Renal cortical epithelial cell (primary cell): ENCODE measurements around the gene VPS41. TPM values are rescaled to one million over a fixed set of nuclear protein-coding genes. Genes with fewer than 3 reads are reported as not detected.
"Not testable (repeated sequence)": the region's sequence is repeated elsewhere in the genome, so short reads cannot be mapped to it uniquely, and the experiment has no call there.

Experiments
- DNase-seq: peaks from one replicate; pipeline ENCODE4 v3.0.0-alpha.2; 2011; ENCODE audit warnings: low read depth
- total RNA-seq: library from RNA; depleted of rRNA; stranded (reverse); fragments of >200 nt; gene quantifications from 2 replicates; pipeline ENCODE4 v1.2.3, GENCODE V29; 2014

Gene VPS41
- 74.3 and 164 TPM in 2 replicates for total RNA-seq

DNA sequence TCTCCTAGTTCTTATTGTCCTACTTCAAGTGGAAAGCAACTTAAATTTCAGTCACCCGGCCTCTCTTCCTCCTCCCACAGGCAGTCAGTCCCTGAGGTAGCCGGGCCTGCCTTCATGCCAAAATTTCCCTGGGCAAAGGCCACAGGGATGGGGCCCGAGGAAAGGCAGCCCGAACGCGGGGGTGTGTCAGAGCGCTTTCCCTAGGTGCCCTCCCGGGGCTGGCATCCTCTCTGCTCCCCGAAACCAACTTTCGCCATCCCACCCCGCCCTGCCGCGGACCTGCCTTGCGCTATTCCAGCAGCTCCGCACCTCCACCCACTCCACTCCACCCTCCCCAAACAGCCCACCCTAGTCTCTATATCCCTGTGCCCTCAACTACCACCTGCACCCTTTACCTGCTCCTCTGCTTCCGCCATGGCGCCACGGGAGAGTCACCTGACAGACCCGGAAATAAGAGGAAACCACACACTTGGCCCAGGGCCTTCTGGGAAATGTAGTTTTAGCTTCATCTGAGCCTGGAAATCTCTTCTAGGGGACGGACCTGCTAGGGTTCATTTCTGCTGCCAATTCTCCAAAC is at the start of gene VPS41:
VPS41 (minus strand) TSS at position 433 of the 577 bp plus-strand sequence; CDS start at position 416, 17 bp downstream.
- peak; percentile 72 for DNase-seq

GRCh38 chr7:38955892-38956291 is 46.9 kb upstream of the VPS41 start:
- no peak for DNase-seq

- DNase-seq = no peak
Measured at GRCh38 chr7:38953971-38954370, 45.0 kb upstream of the VPS41 start.

DNA sequence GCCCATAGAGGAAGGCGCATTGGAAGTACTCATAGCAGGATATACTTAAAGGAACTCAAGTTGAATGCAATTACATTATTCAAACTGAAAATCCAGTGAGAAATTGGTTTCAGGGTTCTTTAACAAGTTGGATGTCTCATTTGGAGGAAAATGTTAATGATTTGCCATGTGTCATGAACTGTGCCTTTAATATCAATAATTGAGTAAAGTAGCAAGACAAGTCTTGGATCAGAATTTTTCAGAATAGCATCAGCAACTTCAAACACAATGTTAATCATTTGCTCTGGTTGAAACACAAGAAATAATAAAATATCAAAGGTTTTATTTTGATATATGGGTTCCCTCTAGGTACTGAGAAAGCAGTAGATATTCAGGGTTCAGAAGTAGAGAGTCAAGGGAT is 44.2 kb upstream of the VPS41 start:
- peak; percentile 24 for DNase-seq

DNA sequence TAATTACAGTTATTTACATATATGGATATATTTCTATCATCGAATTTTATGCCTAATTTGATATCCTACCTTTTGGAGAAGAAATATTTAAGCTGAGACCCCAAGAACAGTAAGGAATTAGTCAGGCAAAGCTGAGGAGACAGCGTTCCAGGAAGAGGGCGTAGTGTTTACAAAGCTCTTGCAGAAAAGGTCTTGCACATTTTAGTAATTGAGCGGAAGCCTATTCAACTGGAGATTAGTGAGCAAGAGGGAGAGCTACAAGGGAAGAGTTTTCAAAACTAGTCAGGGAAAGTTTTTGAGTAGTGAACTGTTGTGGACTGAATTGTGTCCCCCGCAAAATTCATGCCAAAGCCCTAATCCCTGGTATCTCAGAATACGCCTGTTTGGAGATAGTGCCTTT is 42.2 kb upstream of the VPS41 start:
- DNase-seq = no peak

DNA sequence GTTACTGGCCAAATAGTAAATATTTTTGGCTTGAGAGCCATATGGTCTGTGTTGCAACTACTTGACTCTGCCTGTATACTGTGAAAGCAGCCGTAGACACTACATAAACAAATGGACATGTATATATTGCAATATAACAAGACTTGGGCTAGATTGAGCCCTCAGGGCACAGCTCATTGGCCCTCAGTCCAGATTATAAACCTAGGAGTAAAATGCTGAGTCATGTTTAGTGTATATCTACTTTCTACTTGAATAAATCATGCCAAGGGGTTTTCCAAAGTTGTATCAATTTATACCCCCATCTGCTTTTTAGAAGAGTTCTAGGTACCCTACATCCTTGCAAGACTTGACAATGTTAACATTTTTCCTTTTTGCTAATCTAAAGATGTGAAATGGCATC is 41.3 kb upstream of the VPS41 start:
- no peak for DNase-seq

DNA sequence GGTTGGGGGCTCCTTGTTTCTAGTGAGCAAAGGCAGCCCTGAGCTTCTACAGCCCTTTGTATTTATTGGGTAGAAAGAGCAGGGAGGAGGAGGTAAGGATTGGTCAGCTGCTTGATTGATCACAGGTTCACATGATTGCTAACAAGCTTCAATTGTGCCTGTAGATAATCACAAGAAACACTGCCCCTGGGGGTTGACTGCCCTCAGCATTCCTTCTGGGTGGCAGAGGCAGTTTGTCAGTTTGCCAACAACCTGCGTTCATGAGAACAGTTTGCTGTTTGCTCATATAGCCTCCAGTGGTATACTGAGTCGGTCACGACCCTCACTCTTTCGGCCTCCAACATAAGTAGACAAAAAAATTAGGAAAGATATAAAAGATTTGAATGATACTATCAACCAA is 38.5 kb upstream of the VPS41 start:
- DNase-seq = not testable (repeated sequence)

- no peak for DNase-seq
Measured at GRCh38 chr7:38942431-38943051, 33.5 kb upstream of the VPS41 start.

GRCh38 chr7:38940774-38941173 is 31.8 kb upstream of the VPS41 start:
- no peak for DNase-seq

DNA sequence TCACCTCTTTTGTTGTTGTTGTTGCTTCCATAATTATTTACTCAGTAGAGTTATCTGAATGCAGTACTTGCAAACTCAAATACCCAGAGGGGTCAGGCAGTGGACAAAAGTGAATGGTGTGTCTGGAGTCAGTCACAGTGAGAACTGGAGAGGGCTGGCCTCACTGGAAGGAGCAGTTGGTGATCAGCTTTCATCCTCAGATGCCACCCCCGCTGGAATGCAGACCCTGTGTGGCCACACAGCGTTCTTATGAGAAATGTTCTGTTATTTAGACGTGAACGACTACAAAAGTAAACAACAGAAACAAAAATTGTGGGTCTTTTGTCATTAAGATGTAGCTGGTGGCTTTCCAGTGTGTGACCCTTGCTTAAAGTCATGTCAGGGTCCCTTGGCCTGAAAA is 29.6 kb upstream of the VPS41 start:
- no peak for DNase-seq

- DNase-seq = no peak
Measured at GRCh38 chr7:38938001-38938485, 29.1 kb upstream of the VPS41 start.

- no peak for DNase-seq
Measured at GRCh38 chr7:38936641-38937040, 27.6 kb upstream of the VPS41 start.

GRCh38 chr7:38934536-38934935 is 25.5 kb upstream of the VPS41 start:
- DNase-seq = peak; percentile 32

DNA sequence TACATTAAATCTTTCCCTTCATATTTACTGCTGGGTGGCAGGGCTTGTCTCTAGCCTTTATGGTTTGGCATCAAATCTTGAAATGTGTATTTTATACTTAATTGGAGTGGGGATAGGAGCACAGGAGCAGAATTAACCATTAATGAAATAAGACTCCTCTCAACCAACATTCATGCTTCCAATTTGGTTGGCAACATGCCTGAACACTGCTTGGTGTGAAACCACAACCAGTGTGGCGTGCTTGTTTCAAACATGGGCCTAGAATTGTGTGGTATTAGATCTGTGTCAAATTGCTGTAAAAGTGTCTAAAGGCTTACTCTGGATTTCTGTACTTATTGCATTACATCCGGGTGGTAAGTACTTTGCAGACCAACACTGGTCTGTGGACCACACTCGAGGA is 25.1 kb upstream of the VPS41 start:
- DNase-seq = peak; percentile 56

GRCh38 chr7:38932509-38933168 is 23.6 kb upstream of the VPS41 start:
- peak; percentile 48 for DNase-seq

DNA sequence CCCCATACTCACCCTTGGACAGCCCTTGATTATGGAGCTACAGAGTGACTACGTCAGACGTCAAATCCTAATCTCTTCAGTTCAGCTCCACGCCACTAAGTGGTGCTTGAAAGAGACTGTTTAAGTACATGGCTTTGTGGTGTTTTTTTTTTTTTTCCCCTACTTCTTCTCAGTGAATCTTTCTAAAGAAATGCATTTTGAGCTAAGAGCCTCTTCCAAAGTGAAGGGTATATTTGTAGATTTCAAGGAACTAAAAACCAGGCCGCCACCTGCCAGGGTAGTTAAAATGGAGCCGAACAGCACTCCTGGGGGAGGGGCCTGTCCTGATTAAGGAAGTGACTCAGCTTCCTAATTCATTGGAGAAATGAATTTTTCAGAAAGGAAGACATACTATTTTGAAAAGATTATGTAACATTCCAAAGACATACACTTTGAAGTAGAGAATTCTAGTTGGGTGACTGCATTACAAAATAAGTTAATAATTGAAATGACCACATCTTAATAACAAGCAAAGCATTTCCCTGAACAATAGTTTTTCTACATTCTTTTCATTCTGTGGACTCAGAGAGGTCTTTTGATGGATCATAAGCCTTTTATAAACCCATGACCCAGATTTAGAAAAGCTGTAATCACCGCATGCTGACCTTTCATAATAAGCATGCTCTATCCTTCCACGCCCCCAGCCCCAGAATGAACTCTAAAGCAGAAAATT is 20.6 kb upstream of the VPS41 start:
- peak; percentile 99 for DNase-seq

GRCh38 chr7:38928506-38928905 is 19.5 kb upstream of the VPS41 start:
- DNase-seq = no peak

GRCh38 chr7:38927751-38928150 is 18.8 kb upstream of the VPS41 start:
- no peak for DNase-seq

DNA sequence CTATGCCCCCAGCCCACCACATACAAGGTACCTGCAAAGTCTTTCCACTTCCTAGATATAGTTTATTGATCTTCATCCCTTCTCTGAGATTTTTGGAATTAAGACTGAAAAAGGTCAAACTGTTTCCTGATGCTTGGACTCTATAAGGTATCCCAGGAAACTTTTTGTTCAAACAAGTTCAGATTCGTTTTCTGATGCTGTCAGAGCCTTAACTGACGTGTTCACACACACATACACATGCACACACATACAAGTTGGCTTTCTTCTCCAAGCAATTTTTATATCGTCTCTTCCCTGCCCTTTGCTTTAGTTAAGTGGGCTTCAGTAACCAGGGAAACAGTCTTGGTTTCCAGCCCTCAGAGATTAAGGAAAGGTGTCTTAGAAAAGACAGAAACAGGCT is 11.7 kb upstream of the VPS41 start:
- no peak for DNase-seq

DNA sequence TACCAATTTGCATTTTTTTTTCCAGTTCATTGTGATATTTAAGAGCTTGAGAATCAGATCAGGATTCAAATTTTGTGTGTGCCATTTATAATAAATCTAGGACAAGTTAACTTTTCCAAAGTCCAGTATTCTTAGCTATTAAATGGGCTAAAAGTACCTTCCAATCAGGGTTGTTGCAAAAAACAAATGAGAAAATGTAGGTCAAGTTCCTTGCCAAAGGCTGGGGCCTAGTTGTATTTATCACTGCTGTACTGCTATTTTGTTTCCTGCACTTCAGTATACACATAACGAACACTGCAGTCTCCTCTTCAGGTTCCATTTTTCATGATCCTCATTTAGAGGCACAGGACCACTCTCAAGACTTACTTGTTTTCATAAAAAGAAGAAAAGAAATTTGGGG is 7.4 kb upstream of the VPS41 start:
- DNase-seq = no peak

DNA sequence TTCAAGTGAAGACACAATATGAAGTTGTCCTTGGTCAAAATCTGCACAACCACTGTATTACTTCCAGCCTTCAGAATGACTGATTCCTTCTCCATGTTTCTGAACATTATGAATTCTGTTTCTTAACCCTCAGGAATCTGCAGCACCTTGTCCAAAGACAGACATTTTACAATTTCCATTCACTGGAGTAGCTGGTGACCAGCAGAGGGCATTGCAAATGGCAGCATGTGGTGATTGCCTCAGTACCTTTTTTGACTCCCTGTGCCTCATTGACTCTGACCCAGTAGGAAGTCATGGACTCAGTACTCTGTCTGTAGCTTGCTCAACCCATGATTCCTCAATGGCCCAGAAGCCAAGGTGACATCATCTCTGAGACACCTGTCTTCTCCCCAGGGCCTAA is 879 bp upstream of the VPS41 start:
- no peak for DNase-seq

GRCh38 chr7:38907766-38908165 is 1.2 kb downstream of the VPS41 start:
- DNase-seq = no peak

DNA sequence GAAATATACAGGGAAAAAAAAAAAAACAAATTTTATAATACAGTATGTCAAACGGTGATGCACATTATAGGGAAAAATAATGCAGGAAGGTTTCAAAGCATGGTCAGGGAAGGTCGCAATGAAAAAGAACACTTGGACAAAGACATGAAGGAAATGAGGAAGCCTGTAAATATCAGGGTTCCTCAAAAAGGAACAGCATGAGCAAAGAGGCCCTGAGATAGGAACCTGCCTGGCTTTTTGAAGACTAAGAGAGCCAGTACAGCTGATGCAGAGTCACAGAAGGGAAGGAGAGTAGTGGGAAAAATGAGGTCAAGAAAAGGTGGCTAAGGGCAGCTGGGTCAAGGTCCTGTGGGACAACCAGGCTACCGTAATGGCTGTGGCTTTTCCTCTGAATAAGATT is 1.9 kb downstream of the VPS41 start:
- no peak for DNase-seq
